OCI-LY3 (cell line): ENCODE measurements around the gene PARD3.

Source experiments
- CTCF ChIP-seq: fragments of 200-600, 300-600 bp; sonication (generic); IDR thresholded peaks from 2 replicates; pipeline ENCODE4 v1.5.1; 2014; ENCODE audit warnings: antibody characterized with exemption, low read length, low read depth
- EZH2phosphoT487 ChIP-seq: fragments of 200-600 bp; shearing (Covaris generic); IDR thresholded peaks from 2 replicates; pipeline ENCODE4 v1.6.1; 2018; ENCODE audit warnings: antibody characterized with exemption, mixed run types, low read depth

GRCh38 chr10:34795334-34795733 is 19.8 kb downstream of the PARD3 start:
- TF ChIP-seq CTCF (no peak), EZH2phosphoT487 (no peak)
